Fibroblast of pulmonary artery (primary cell): ENCODE results near the gene ZBTB21.

Source experiments
- DNase-seq: peaks from one replicate; pipeline ENCODE4 v3.0.0-alpha.2; 2010; ENCODE audit warnings: low read depth
- H3K4me3 ChIP-seq: replicated peaks from 2 replicates; pipeline ENCODE4 v1.5.1; 2011; ENCODE audit warnings: low read depth, mild to moderate bottlenecking, control low read depth, low read length, moderate library complexity
- TF ChIP-seq, protein P1 (sequence below): IDR thresholded peaks from 2 replicates; pipeline ENCODE4 v1.5.1; 2011; ENCODE audit warnings: mild to moderate bottlenecking, control low read depth, low read length, inconsistent platforms; ENCODE audit errors: missing control alignments

Gene ZBTB21

DNA sequence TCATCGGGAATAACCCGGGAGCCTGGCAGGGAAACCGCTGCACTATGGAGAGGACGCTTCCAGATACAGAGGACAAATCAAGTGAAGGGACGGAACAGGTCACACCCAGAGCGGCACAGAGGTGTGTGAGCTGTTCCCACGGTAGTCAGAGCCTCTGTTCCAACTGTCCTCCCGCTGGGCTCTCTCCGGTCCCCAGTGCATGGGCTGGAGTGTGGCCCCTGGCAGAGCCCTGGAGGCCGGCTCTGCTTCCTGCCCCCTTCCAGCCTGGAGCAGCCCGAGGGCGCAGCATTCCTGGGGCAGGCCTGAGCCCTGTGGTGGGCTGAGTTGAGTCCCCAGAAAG, 11.9 kb upstream of the ZBTB21 start:
- DNase-seq = no peak
- TF ChIP-seq, protein P1, sequence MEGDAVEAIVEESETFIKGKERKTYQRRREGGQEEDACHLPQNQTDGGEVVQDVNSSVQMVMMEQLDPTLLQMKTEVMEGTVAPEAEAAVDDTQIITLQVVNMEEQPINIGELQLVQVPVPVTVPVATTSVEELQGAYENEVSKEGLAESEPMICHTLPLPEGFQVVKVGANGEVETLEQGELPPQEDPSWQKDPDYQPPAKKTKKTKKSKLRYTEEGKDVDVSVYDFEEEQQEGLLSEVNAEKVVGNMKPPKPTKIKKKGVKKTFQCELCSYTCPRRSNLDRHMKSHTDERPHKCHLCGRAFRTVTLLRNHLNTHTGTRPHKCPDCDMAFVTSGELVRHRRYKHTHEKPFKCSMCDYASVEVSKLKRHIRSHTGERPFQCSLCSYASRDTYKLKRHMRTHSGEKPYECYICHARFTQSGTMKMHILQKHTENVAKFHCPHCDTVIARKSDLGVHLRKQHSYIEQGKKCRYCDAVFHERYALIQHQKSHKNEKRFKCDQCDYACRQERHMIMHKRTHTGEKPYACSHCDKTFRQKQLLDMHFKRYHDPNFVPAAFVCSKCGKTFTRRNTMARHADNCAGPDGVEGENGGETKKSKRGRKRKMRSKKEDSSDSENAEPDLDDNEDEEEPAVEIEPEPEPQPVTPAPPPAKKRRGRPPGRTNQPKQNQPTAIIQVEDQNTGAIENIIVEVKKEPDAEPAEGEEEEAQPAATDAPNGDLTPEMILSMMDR = no peak
- H3K4me3 ChIP-seq = no peak overlapping the region

DNA sequence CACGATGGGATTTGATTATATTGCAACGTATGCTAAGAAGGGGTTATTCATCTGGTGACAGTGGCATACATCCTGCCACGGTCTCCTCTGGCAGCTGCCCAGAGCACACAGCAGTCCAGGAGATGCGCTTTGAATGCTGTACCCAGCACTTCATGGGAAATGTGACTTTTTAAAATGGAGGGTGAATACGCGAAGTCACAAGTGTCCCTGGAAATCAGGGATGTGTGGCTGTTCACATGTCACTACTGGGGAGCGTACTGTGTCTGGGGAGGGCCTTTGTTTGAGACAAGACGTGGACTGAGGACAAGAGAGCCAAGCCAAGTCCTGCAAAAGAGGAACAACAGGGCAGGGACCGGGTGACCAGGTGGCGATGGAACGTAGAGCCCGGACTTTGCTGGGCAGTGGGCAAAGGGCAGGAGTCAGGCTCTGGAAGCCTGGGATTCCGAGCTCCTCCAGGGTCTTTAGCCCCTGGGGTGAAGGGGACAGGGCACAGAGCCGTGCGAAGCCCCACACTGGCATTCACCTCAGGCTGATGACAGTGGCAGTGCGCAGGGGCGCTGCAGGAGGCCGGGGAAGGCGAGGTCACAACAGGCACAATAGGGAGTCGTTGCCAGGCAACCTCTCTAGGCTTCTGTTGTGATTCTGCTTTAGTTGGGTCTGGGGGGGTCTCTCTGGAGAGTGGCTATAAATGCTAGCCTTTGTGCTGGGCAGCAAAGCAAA, 11.4 kb upstream of the ZBTB21 start:
- H3K4me3 ChIP-seq = no peak overlapping the region
- TF ChIP-seq, protein P1 = no peak
- no peak for DNase-seq

DNA sequence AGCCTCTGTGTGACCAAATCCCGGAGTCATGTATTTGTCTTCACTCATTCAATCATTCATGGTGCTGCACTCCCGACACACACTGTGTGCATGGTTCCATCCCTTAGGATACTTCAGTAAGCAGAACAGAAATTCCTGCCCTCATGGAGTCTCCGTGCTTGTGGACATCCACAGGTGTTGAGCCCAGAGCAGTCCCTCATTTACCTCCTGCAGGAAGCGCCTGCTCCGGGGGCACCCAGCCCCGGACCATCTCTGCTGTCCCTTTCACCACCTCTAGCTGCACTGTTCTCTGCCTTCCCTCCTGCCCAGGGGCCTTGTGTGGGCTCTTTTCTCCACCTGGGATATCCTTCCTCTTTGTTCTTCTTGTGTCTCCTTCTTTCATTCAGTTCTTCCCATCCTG, 9.5 kb upstream of the ZBTB21 start:
- TF ChIP-seq, protein P1 = no peak
- no peak for DNase-seq
- H3K4me3 ChIP-seq = no peak overlapping the region

DNA sequence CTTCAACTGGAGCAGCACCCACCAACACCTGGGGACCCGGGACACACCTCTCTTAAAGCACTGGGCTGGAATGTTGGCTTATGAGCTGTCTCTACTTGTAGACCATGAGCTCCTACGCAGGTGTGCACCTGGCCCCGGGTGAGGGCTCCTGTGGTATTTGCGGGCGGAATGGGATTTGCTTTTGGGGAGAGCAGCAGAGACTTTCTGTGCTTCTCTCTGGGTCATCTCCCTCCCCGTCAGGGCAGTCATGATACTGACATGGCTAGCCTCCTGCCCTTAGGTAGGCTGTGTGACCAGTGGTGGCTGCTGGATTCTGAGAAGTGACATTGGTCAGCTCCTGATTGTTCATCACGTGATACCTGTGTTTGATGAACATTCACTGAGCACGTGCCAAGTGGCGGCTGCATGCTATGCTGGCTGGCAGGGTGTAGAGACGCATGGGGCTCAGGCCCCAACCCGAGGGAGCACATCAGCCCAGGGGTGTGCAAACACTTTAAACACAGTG, 9.0 kb upstream of the ZBTB21 start:
- TF ChIP-seq, protein P1 = no peak
- no peak for DNase-seq
- H3K4me3 ChIP-seq = no peak overlapping the region

DNA sequence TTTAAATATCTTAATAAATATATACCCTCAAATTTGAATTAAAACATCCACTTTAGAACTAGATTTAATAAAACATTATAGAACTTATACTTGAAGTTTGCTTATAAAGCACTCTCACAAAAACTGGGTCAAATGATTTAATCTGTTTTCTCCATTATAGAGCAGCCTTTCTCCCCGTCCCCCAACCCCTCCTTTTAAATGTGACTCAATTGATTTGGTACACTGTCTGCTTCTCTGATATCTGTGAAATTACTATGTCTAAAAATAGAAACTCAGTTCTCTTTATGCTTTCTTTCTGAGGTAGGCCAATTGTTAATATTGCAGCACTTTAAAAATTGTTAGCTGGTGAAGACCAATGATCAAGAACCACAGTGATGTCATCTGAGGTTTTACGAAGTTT, 6.9 kb upstream of the ZBTB21 start:
- no peak for DNase-seq
- TF ChIP-seq, protein P1 = no peak
- H3K4me3 ChIP-seq = no peak overlapping the region

DNA sequence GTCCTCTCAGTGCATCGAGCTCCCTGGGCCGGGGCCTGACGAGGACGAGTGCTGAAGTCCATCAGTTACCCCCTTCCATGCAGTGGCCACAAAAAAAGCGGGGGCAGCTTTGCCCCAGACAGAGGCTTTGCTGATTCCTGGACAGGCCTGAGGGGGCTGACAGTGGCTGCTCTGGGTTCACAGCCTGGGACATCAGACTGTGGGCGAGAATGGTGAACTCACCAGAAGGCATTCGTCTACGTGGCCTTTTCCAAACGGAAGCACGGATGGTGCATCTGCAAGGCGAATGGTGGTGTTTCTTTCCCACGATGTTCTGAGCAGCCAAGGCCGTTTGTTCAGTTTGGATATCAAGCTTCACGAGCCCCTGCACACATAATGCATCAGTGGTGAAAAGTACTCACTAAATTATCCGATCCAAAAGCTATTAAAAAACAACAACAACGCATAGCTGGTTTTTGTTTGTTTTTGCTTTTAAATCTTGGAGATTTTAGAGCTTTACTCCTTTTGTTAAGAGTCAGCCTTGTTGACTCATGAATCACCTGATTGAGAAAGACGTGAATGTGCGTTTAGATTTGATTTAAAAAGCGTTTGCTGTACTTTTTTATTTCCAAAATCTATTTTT, 6.3 kb upstream of the ZBTB21 start:
- no peak overlapping the region for H3K4me3 ChIP-seq
- TF ChIP-seq, protein P1 = no peak
- no peak for DNase-seq
